ENCODE measurements around the gene HS1BP3. TPM values are rescaled to one million over a fixed set of nuclear protein-coding genes. Genes with fewer than 3 reads are reported as not detected.
A peak's percentile ranks its signal among the peaks of the same experiment; 100 is the strongest.

Gene HS1BP3
- total RNA-seq, 5 donors from 2014 or later (not counting 1 experiment from before 2014, with no cell fraction given), result 11.1 to 20.7 (median 17.2) TPM

GRCh38 chr2:20642055-20642971 lies 8.6 kb downstream of the HS1BP3 start:
- peaks cover 0 to 8% of the 10 kb centered on the region in 2 experiments for H3K4me1 ChIP-seq (ENCODE audit: control insufficient read depth in 1 of 2, extremely low read depth in 1 of 2, insufficient read depth in 2 of 2, low read length in 2 of 2)
- Mint-ChIP-seq H3K36me3 (peaks cover 40% of the 10 kb centered on the region), H3K27me3 (no peaks in the 10 kb centered on the region), H3K9me3 (no peaks in the 10 kb centered on the region), H3K4me3 (no peak overlapping the region), H3K27ac (no peak overlapping the region), H3K4me1 (peaks cover 6 to 11% (median 10%) of the 10 kb centered on the region in 3 donors)
- ChIA-PET CTCF (interaction anchor here (0.5 to 3.3 kb wide), 18 partner anchors 8 to 627 kb away, joined by 3 to 27 read pairs (median 6); partner anchors contain the start of gene RHOB (in 1 of the 2)), POLR2A (interaction anchor here in 1 of 2 donors (0.6 kb wide), 1 partner anchor 27 kb away, joined by 4 read pairs; no protein-coding TSS in a partner anchor)
- no peak overlapping the region for H3K4me3 ChIP-seq (ENCODE audit: control insufficient read depth in 1 of 2, extremely low read depth in 1 of 2, low read length in 1 of 2)
- no peaks in the 10 kb centered on the region for H3K27me3 ChIP-seq (replicated peaks in 1 of 2; ENCODE audit: control insufficient read depth in 2 of 2, extremely low read depth in 1 of 2, insufficient read depth in 2 of 2, low read length in 1 of 2)
- ATAC-seq (replicated peaks in 1 of 4) (peak; percentile 87 to 99 (median 90)), DNase-seq (peak; percentile 37 to 84 (median 64))
- 24% methylated on average over 18 of the region's 26 CpGs for WGBS (ENCODE audit: insufficient coverage)
- no peak overlapping the region for H3K27ac ChIP-seq (ENCODE audit: low read length)
- peaks cover 14 to 48% of the 10 kb centered on the region in 2 donors for H3K36me3 ChIP-seq (ENCODE audit: control insufficient read depth in 2 of 2, extremely low read depth in 1 of 2, insufficient read depth in 1 of 2, low read length in 1 of 2)
- no peaks in the 10 kb centered on the region for H3K9me3 ChIP-seq

- Histone ChIP-seq H3K36me3 (ENCODE audit: control insufficient read depth in 2 of 2, extremely low read depth in 1 of 2, insufficient read depth in 1 of 2, low read length in 1 of 2) (peaks cover 17 to 57% of the 10 kb centered on the region in 2 donors), H3K27me3 (replicated peaks in 1 of 2; ENCODE audit: control insufficient read depth in 2 of 2, extremely low read depth in 1 of 2, insufficient read depth in 2 of 2, low read length in 1 of 2) (no peaks in the 10 kb centered on the region), H3K27ac (ENCODE audit: low read length) (no peak overlapping the region), H3K4me3 (ENCODE audit: control insufficient read depth in 1 of 2, extremely low read depth in 1 of 2, low read length in 1 of 2) (no peak overlapping the region), H3K9me3 (no peaks in the 10 kb centered on the region), H3K4me1 (ENCODE audit: control insufficient read depth in 1 of 2, extremely low read depth in 1 of 2, insufficient read depth in 2 of 2, low read length in 2 of 2) (peaks cover 0 to 8% of the 10 kb centered on the region in 2 experiments)
- CTCF ChIA-PET, result interaction anchor here (0.5 to 3.3 kb wide), 7 partner anchors 10 to 626 kb away, joined by 4 to 27 read pairs (median 7); no protein-coding TSS in a partner anchor
- ATAC-seq (replicated peaks in 1 of 4) (no peak), DNase-seq (no peak)
- Mint-ChIP-seq H3K9me3 (no peaks in the 10 kb centered on the region), H3K27me3 (no peaks in the 10 kb centered on the region), H3K27ac (no peak overlapping the region), H3K4me1 (peaks cover 6 to 11% (median 10%) of the 10 kb centered on the region in 3 donors), H3K36me3 (peaks cover 47% of the 10 kb centered on the region), H3K4me3 (no peak overlapping the region)
- WGBS (ENCODE audit: insufficient coverage), result 95% methylated on average over 22 of the region's 23 CpGs
- POLR2A ChIA-PET, result no interaction called here
These were observed 9.5 kb downstream of the HS1BP3 start for GRCh38 chr2:20641123-20641985.

- Histone ChIP-seq H3K27ac (ENCODE audit: low read length) (no peak overlapping the region), H3K4me1 (ENCODE audit: control insufficient read depth in 1 of 2, extremely low read depth in 1 of 2, insufficient read depth in 2 of 2, low read length in 2 of 2) (peaks cover 0 to 8% of the 10 kb centered on the region in 2 experiments), H3K9me3 (no peaks in the 10 kb centered on the region), H3K4me3 (ENCODE audit: control insufficient read depth in 1 of 2, extremely low read depth in 1 of 2, low read length in 1 of 2) (no peak overlapping the region), H3K27me3 (replicated peaks in 1 of 2; ENCODE audit: control insufficient read depth in 2 of 2, extremely low read depth in 1 of 2, insufficient read depth in 2 of 2, low read length in 1 of 2) (no peaks in the 10 kb centered on the region), H3K36me3 (ENCODE audit: control insufficient read depth in 2 of 2, extremely low read depth in 1 of 2, insufficient read depth in 1 of 2, low read length in 1 of 2) (peaks cover 17 to 63% of the 10 kb centered on the region in 2 donors)
- Mint-ChIP-seq H3K4me1 (peaks cover 6 to 11% (median 10%) of the 10 kb centered on the region in 3 donors), H3K27ac (no peak overlapping the region), H3K4me3 (no peak overlapping the region), H3K9me3 (no peaks in the 10 kb centered on the region), H3K27me3 (no peaks in the 10 kb centered on the region), H3K36me3 (peaks cover 49% of the 10 kb centered on the region)
- ATAC-seq (replicated peaks in 1 of 4), result no peak
- POLR2A ChIA-PET, result interaction anchor here in 1 of 2 donors (0.6 kb wide), 1 partner anchor 214 kb away, joined by 3 read pairs; no protein-coding TSS in a partner anchor
- CTCF ChIA-PET, result interaction anchor here (0.6 to 1.4 kb wide), 4 partner anchors 11 to 245 kb away, joined by 4 to 6 read pairs (median 4); no protein-coding TSS in a partner anchor
- no peak for DNase-seq
- 95% methylated on average over 12 of the region's 14 CpGs for WGBS (ENCODE audit: insufficient coverage)
These were observed 10.3 kb downstream of the HS1BP3 start for GRCh38 chr2:20640411-20641122.

- Mint-ChIP-seq H3K27me3 (no peaks in the 10 kb centered on the region), H3K4me1 (peaks cover 6 to 11% (median 8%) of the 10 kb centered on the region in 3 donors), H3K27ac (no peak overlapping the region), H3K36me3 (peaks cover 46% of the 10 kb centered on the region), H3K4me3 (no peak overlapping the region), H3K9me3 (no peaks in the 10 kb centered on the region)
- no peak for ATAC-seq (replicated peaks in 1 of 4)
- WGBS (ENCODE audit: insufficient coverage), result 94% methylated on average over 8 of the region's 15 CpGs
- ChIA-PET POLR2A (no interaction called here), CTCF (interaction anchor here in 1 of 2 donors (1.6 kb wide), 1 partner anchor 8 kb away, joined by 5 read pairs; no protein-coding TSS in a partner anchor)
- Histone ChIP-seq H3K27ac (ENCODE audit: low read length) (no peak overlapping the region), H3K27me3 (replicated peaks in 1 of 2; ENCODE audit: control insufficient read depth in 2 of 2, extremely low read depth in 1 of 2, insufficient read depth in 2 of 2, low read length in 1 of 2) (no peaks in the 10 kb centered on the region), H3K4me1 (ENCODE audit: control insufficient read depth in 1 of 2, extremely low read depth in 1 of 2, insufficient read depth in 2 of 2, low read length in 2 of 2) (peaks cover 0 to 8% of the 10 kb centered on the region in 2 experiments), H3K9me3 (no peaks in the 10 kb centered on the region), H3K4me3 (ENCODE audit: control insufficient read depth in 1 of 2, extremely low read depth in 1 of 2, low read length in 1 of 2) (no peak overlapping the region), H3K36me3 (ENCODE audit: control insufficient read depth in 2 of 2, extremely low read depth in 1 of 2, insufficient read depth in 1 of 2, low read length in 1 of 2) (peaks cover 20 to 48% of the 10 kb centered on the region in 2 donors)
- DNase-seq, result no peak
These were observed 12.1 kb downstream of the HS1BP3 start for GRCh38 chr2:20638646-20639430.

- Mint-ChIP-seq H3K4me1 (peaks cover 4 to 11% (median 5%) of the 10 kb centered on the region in 3 donors), H3K27me3 (no peaks in the 10 kb centered on the region), H3K9me3 (no peaks in the 10 kb centered on the region), H3K4me3 (no peak overlapping the region), H3K36me3 (peaks cover 43% of the 10 kb centered on the region), H3K27ac (no peak overlapping the region)
- ATAC-seq (replicated peaks in 1 of 4) (no peak), DNase-seq (no peak)
- 96% methylated on average over 13 of the region's 13 CpGs for WGBS (ENCODE audit: insufficient coverage)
- CTCF ChIA-PET, result interaction anchor here in 1 of 2 donors (1.6 kb wide), 1 partner anchor 9 kb away, joined by 5 read pairs; no protein-coding TSS in a partner anchor
- POLR2A ChIA-PET, result no interaction called here
- no peak overlapping the region for H3K4me3 ChIP-seq (ENCODE audit: control insufficient read depth in 1 of 2, extremely low read depth in 1 of 2, low read length in 1 of 2)
- H3K36me3 ChIP-seq (ENCODE audit: control insufficient read depth in 2 of 2, extremely low read depth in 1 of 2, insufficient read depth in 1 of 2, low read length in 1 of 2), result peaks cover 20 to 47% of the 10 kb centered on the region in 2 donors
- no peaks in the 10 kb centered on the region for H3K27me3 ChIP-seq (replicated peaks in 1 of 2; ENCODE audit: control insufficient read depth in 2 of 2, extremely low read depth in 1 of 2, insufficient read depth in 2 of 2, low read length in 1 of 2)
- H3K9me3 ChIP-seq, result no peaks in the 10 kb centered on the region
- H3K27ac ChIP-seq (ENCODE audit: low read length), result no peak overlapping the region
- H3K4me1 ChIP-seq (ENCODE audit: control insufficient read depth in 1 of 2, extremely low read depth in 1 of 2, insufficient read depth in 2 of 2, low read length in 2 of 2), result peaks cover 0 to 8% of the 10 kb centered on the region in 2 experiments
These were observed 12.9 kb downstream of the HS1BP3 start for GRCh38 chr2:20638014-20638413.

All from T-cell (primary cell).